Daoy (cell line): ENCODE measurements around the gene MS4A10. TPM values are rescaled to one million over a fixed set of nuclear protein-coding genes. Genes with fewer than 3 reads are reported as not detected.
"Not testable (repeated sequence)": the region's sequence is repeated elsewhere in the genome, so short reads cannot be mapped to it uniquely, and the experiment has no call there.

ENCODE experiments used
- DNase-seq: peaks from one replicate; pipeline ENCODE4 v3.0.0-alpha.2; 2015; ENCODE audit warnings: low read depth
- total RNA-seq: library from RNA; depleted of rRNA; stranded (reverse); fragments of >200 nt; shearing (Covaris generic); gene quantifications from 2 replicates; pipeline ENCODE4 v1.2.3, GENCODE V29; 2014

Gene MS4A10
- total RNA-seq, 1 experiment from 2014 or later = not detected

GRCh38 chr11:60786811-60787567 lies 1.9 kb downstream of the MS4A10 start:
- DNase-seq = peak; percentile 85

- DNase-seq = peak; percentile 31
These were observed 3.4 kb downstream of the MS4A10 start for GRCh38 chr11:60788401-60789125.

GRCh38 chr11:60790726-60791125 lies 5.6 kb downstream of the MS4A10 start:
- DNase-seq = no peak

- DNase-seq = no peak
These were observed 6.2 kb downstream of the MS4A10 start for GRCh38 chr11:60791153-60791933.

GRCh38 chr11:60792521-60792920 lies 7.4 kb downstream of the MS4A10 start:
- DNase-seq = no peak

GRCh38 chr11:60795291-60795690 lies 10.2 kb downstream of the MS4A10 start:
- no peak for DNase-seq

- no peak for DNase-seq
These were observed 12.9 kb downstream of the MS4A10 start for GRCh38 chr11:60797846-60798630.

GRCh38 chr11:60798631-60799030 lies 13.5 kb downstream of the MS4A10 start:
- DNase-seq = no peak

GRCh38 chr11:60801194-60801593 lies 16.1 kb downstream of the MS4A10 start:
- no peak for DNase-seq

- DNase-seq = no peak
These were observed 18.3 kb downstream of the MS4A10 start for GRCh38 chr11:60803273-60803936.

- no peak for DNase-seq
These were observed 24.1 kb downstream of the MS4A10 start for GRCh38 chr11:60809249-60809648.

- DNase-seq = no peak
These were observed 24.6 kb downstream of the MS4A10 start for GRCh38 chr11:60809691-60810090.

- no peak for DNase-seq
These were observed 25.0 kb downstream of the MS4A10 start for GRCh38 chr11:60810151-60810550.

- DNase-seq = no peak
These were observed 25.4 kb downstream of the MS4A10 start for GRCh38 chr11:60810569-60810968.

GRCh38 chr11:60813324-60813723 lies 28.2 kb downstream of the MS4A10 start:
- no peak for DNase-seq

- no peak for DNase-seq
These were observed 29.0 kb downstream of the MS4A10 start for GRCh38 chr11:60814112-60814511.

- DNase-seq = no peak
These were observed 31.5 kb downstream of the MS4A10 start for GRCh38 chr11:60816590-60817157.

GRCh38 chr11:60818057-60818456 lies 32.9 kb downstream of the MS4A10 start:
- DNase-seq = no peak

- DNase-seq = no peak
These were observed 36.9 kb downstream of the MS4A10 start for GRCh38 chr11:60821827-60822599.

GRCh38 chr11:60823745-60824306 lies 38.7 kb downstream of the MS4A10 start:
- DNase-seq = not testable (repeated sequence)
